AG09319 (cell line): ENCODE results near the gene S100A8.

ENCODE experiments used
- DNase-seq: peaks from one replicate; pipeline ENCODE4 v3.0.0-alpha.2; 2010; ENCODE audit warnings: low read depth; ENCODE audit errors: extremely low read depth
- CTCF ChIP-seq: IDR thresholded peaks from 2 replicates; pipeline ENCODE4 v1.5.1; 2011; ENCODE audit warnings: low read depth, mild to moderate bottlenecking, inconsistent platforms, low read length, moderate library complexity

The S100A8 gene

GRCh38 chr1:153390938-153391710, at the start of gene S100A8:
Gene S100A8, minus strand, starts transcription at chr1:153391073. Its CDS starts 538 bp downstream, at chr1:153390535.
- no peak for TF ChIP-seq CTCF
- no peak for DNase-seq

- no peak for TF ChIP-seq CTCF
- DNase-seq = no peak
Measured at GRCh38 chr1:153439273-153439672, 48.4 kb upstream of the S100A8 start.

- no peak for DNase-seq
- no peak for TF ChIP-seq CTCF
Measured at GRCh38 chr1:153438599-153438998, 47.7 kb upstream of the S100A8 start.

GRCh38 chr1:153437236-153437635, 46.4 kb upstream of the S100A8 start:
- TF ChIP-seq CTCF = no peak

GRCh38 chr1:153434746-153435455, 44.0 kb upstream of the S100A8 start:
- DNase-seq = no peak
- TF ChIP-seq CTCF = no peak

More at GRCh38 chr1:153437236-153437635, 46.4 kb upstream of the S100A8 start:
- no peak for DNase-seq

- no peak for DNase-seq
- no peak for TF ChIP-seq CTCF
Measured at GRCh38 chr1:153432874-153433681, 42.2 kb upstream of the S100A8 start.
